ENCODE results near the gene IL1R2. TPM values are rescaled to one million over a fixed set of nuclear protein-coding genes. Genes with fewer than 3 reads are reported as not detected.
"Not testable (repeated sequence)": the region's sequence is repeated elsewhere in the genome, so short reads cannot be mapped to it uniquely, and the experiment has no call there.

The IL1R2 gene
- polyA plus RNA-seq, 4 donors, result 0.15 to 0.89 (median 0.35) TPM

- DNase-seq (ENCODE audit: low read depth in 4 of 4, low spot score in 3 of 4), result no peak
These were observed 65.9 kb downstream of the IL1R2 start for GRCh38 chr2:102057502-102058292.

- no peak for DNase-seq (ENCODE audit: low read depth in 4 of 4, low spot score in 3 of 4)
These were observed 66.6 kb downstream of the IL1R2 start for GRCh38 chr2:102058293-102058833.

- no peak for DNase-seq (ENCODE audit: low read depth in 4 of 4, low spot score in 3 of 4)
These were observed 67.4 kb downstream of the IL1R2 start for GRCh38 chr2:102059151-102059550.

GRCh38 chr2:102060047-102060446 lies 68.3 kb downstream of the IL1R2 start:
- no peak for DNase-seq (ENCODE audit: low read depth in 4 of 4, low spot score in 3 of 4)

- DNase-seq (ENCODE audit: low read depth in 4 of 4, low spot score in 3 of 4), result no peak
These were observed 69.0 kb downstream of the IL1R2 start for GRCh38 chr2:102060792-102061191.

GRCh38 chr2:102061286-102061699 lies 69.5 kb downstream of the IL1R2 start:
- DNase-seq (ENCODE audit: low read depth in 4 of 4, low spot score in 3 of 4), result no peak

GRCh38 chr2:102061962-102062795 lies 70.4 kb downstream of the IL1R2 start:
- no peak for DNase-seq (ENCODE audit: low read depth in 4 of 4, low spot score in 3 of 4)

GRCh38 chr2:102062802-102063201 lies 71.0 kb downstream of the IL1R2 start:
- DNase-seq (ENCODE audit: low read depth in 4 of 4, low spot score in 3 of 4), result no peak

- no peak for DNase-seq (ENCODE audit: low read depth in 4 of 4, low spot score in 3 of 4)
These were observed 71.7 kb downstream of the IL1R2 start for GRCh38 chr2:102063487-102063911.

- DNase-seq (ENCODE audit: low read depth in 4 of 4, low spot score in 3 of 4), result no peak
These were observed 72.3 kb downstream of the IL1R2 start for GRCh38 chr2:102063941-102064678.

GRCh38 chr2:102064679-102065674 lies 73.2 kb downstream of the IL1R2 start:
- no peak for DNase-seq (ENCODE audit: low read depth in 4 of 4, low spot score in 3 of 4)

- DNase-seq (ENCODE audit: low read depth in 4 of 4, low spot score in 3 of 4), result no peak
These were observed 74.0 kb downstream of the IL1R2 start for GRCh38 chr2:102065675-102066252.

GRCh38 chr2:102066554-102066953 lies 74.8 kb downstream of the IL1R2 start:
- DNase-seq (ENCODE audit: low read depth in 4 of 4, low spot score in 3 of 4), result no peak

GRCh38 chr2:102068126-102068525 lies 76.4 kb downstream of the IL1R2 start:
- not testable (repeated sequence) for DNase-seq (ENCODE audit: low read depth in 4 of 4, low spot score in 3 of 4)

- no peak for DNase-seq (ENCODE audit: low read depth in 4 of 4, low spot score in 3 of 4)
These were observed 77.7 kb downstream of the IL1R2 start for GRCh38 chr2:102069311-102069974.

GRCh38 chr2:102070058-102070642 lies 78.4 kb downstream of the IL1R2 start:
- no peak for DNase-seq (ENCODE audit: low read depth in 4 of 4, low spot score in 3 of 4)

- DNase-seq (ENCODE audit: low read depth in 4 of 4, low spot score in 3 of 4), result no peak
These were observed 81.0 kb downstream of the IL1R2 start for GRCh38 chr2:102072741-102073140.

GRCh38 chr2:102073168-102073724 lies 81.5 kb downstream of the IL1R2 start:
- DNase-seq (ENCODE audit: low read depth in 4 of 4, low spot score in 3 of 4), result no peak

Data from left renal pelvis (tissue), 4 donors.